CD4-positive, alpha-beta T cell treated with Interleukin-6 at 100 ng/mL for 8 hours (primary cell): ENCODE results near the gene UMODL1.

ENCODE experiments used
- DNase-seq: peaks from one replicate; pipeline ENCODE4 v3.0.0-alpha.2; 2020; ENCODE audit warnings: mixed read lengths, low spot score

Gene UMODL1

DNA sequence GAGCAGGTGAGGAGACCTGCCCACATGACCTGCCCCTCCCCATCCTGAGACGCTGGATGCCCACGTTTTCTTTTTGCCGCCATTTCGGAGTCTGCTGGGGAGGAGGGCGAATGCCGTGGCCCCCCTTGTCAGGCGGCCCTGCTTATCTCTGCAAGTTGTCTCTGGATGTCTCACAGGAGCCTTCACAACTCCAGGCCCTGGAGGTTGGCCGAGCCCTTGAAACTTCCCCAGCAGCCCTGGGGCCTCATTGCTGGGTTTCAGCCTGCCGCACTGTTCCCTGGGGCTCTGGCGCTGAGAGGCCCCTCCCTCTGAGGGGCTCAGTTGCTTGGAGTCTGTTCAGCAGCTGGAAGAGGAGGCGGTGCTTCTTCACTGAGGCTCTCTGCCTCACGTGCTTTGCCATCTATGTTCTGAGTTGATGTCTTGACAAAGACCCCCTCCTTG is 31.2 kb upstream of the UMODL1 start:
- DNase-seq, result no peak

DNA sequence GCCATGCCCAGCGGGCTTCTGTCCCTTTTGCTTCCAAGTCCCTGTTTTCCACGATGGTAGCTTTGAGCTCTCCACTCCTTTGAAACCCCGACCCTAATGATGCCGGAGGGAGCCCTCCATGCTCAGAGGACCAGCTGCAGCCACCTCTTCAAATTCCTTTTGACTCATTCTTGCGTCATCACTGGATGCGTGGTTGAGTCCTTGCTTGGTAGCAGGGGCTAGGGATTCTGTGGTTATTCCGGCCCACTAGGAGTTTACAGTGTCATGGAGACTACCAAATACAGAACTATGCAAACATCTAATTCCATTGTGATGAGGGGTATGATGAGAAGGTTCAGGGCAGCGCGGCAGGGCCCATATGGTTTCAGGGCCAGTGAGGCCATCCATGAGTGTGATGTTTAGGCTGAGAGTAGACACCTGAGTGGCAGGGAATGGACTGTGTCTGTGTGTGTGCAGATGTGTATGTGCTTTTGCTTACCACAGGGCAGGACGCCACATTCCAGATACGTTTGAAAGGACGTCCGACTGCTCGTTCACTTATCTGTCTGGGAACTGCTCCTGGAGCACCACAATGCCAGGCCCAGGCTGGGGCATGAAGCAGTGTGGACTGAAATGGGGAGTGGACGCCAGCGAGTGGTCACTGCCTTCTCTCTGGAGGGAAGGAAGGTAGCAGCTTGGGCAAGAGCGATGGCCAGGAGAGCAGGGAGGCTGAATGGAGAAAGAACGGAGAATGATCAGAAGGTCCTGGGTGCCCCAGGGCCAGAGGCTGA is 30.5 kb upstream of the UMODL1 start:
- DNase-seq, result no peak

DNA sequence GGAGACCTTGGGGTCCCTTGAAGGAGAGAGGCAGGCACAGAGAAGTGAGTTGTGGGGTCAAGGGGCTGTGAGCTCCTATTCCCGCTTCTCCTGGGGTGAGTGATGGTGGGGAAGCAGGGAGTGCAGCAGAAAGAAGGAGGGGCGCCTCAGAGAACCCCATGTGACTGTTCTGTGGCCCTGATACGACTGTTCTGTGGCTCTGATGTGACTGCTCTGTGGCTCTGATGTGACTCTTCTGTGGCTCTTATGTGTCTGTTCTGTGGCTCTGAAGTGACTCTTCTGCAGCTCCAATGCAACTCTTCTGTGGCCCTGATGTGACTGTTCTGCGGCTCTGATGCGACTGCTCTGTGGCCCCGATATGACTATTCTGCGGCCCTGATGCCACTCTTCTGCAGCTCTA is 29.9 kb upstream of the UMODL1 start:
- no peak for DNase-seq

DNA sequence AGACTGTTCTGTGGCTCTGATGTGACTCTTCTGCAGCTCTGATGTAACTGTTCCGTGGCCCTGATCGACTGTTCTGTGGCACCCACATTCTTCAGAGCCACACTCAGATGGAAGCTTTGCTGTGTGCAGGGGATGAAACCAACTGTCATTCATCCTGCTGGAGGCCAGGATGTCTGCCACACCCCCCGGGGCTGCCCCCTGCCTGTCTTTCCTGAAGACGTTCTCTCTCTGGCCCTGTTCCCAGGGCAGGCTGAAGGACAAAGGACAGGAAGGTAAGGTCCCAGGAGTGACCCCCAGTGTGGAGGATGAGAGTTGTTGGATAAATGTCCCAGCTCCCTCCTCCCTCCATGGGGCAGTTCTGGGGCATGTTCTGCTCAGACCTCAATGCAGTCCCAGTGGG is 29.4 kb upstream of the UMODL1 start:
- DNase-seq, result no peak

DNA sequence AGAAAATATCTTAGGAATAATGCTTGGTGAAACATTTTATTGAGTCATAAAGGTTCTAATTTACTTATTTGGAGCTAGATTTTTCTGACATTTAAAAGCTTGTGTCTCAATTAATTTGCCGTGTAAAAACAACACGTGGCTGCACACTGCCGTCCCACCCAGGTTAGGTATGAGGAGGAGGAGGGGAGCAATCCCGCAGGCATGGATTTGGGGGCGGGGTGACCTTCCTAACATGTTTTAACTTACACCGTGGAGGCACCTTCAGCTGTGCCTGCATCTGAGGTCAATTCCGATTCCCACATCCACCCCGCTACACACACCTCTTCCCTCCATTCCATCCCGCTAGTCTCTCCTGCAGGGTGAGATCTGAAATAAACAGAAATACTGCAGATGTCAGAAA is 28.5 kb upstream of the UMODL1 start:
- DNase-seq, result no peak

DNA sequence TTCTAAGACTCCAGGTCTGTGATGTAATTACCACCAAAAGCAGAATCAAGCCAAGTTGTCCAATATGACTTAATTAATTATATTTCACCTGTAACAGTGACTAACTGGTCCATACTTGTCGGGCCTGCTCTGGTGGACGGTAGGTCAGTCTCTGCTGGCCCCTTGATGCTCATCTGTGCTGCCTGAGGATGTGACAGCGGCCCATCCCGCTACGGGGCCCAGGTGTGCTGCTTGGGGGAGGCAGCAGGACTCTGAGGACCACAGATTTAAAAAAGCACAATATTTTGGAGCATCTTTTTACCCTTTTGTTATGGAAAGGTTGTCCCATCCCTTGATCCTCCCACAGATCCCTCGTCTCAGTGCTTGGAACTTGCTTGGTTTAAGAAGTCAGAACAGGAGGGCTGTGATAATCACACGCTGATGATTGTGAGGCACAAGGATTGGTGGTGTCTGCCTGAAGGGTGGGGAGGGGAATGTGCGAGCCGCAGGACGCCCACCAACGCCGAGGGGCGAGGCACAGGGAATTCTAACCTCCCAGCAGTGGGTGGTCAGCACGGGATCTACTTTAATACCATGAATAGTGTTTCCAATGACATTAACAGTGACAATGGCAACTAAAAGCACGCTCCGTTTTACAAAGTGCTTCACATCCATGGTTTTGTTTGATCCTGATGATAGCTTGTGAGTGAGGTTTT is 27.8 kb upstream of the UMODL1 start:
- no peak for DNase-seq

DNA sequence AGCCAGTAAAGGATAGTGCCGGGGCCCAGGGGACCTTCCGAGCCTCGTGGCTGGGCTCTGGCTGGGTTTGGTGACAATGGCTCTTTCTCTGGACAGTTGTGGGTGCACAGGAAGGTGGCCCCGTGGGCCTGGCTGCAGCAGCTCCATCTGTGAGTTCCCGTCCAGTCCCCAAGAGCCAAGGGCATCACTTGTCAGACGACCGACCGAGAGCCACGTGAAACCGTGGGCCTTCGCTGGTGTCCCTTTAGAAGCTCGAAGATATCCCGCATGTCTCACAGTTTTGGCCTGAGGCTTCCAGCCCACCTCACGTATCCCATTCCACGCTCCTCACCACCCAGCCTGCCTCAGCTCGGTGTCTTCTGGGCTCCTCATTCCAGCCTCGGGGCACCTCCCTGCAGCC is 27.2 kb upstream of the UMODL1 start:
- no peak for DNase-seq

DNA sequence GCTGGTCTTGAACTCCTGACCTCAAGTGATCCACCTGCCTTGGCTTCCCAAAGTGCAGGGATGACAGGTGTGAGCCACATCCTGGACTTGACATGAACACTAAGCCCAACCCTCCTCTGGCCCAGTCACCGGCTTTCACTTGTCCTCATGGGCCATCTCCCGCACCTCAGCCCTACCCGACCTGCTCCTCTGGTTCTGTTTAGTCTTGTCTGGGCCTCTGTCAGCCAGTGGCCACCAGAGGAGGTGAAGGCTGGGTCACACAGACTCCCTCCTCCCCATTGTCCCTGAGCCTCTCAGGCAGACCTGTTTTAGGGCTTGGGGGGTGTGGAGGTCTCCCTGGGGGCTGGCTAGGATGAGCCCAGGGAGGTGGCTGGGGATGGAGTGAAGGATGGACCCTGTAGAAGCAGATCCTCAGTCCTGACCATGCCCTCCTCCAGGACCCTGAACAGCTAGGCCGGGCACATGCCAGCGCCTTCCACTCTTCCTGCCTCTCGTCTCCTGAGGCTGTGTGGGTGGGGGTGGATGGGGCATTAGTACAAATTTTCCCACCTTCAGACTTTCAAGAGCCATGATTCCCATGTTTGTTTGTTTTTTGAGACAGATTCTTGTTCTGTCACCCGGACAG is 26.1 kb upstream of the UMODL1 start:
- DNase-seq, result no peak

DNA sequence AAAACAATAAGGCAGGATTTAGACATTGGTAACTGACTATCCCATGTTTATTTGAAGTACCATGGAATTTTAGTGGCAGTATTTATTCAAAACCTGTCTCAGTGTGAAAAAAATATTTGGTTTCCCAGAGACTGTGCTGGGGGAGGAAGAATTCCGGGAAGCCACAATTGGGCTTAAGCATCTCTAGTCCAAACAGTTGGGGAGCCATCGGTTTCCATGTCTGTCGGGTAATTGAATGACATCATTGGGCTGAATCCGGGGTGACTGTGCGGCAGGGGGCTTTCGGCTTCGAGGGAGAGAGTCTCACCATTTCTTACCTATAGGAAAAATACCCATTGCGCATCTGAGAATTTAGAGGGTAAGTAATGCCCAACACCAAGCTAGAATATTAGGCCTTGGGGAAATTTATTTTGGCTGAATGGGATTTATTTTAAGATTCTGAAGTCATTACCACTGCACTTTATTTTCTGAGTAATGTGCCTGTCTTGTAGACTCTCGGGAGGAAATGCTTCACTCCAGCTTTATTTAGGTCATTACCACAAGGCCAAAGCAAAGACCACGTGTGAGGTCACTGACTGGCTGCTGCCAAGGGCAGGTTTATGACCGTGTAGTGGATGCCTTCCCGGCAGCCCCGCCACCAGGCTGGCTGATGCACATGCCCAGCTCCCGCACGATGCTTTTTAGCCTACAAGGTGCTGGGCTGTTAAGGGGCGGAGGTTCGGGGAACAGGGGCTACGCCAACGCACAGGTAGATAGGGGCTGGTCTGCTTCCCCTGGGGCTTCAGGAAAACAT is 23.1 kb upstream of the UMODL1 start:
- no peak for DNase-seq

DNA sequence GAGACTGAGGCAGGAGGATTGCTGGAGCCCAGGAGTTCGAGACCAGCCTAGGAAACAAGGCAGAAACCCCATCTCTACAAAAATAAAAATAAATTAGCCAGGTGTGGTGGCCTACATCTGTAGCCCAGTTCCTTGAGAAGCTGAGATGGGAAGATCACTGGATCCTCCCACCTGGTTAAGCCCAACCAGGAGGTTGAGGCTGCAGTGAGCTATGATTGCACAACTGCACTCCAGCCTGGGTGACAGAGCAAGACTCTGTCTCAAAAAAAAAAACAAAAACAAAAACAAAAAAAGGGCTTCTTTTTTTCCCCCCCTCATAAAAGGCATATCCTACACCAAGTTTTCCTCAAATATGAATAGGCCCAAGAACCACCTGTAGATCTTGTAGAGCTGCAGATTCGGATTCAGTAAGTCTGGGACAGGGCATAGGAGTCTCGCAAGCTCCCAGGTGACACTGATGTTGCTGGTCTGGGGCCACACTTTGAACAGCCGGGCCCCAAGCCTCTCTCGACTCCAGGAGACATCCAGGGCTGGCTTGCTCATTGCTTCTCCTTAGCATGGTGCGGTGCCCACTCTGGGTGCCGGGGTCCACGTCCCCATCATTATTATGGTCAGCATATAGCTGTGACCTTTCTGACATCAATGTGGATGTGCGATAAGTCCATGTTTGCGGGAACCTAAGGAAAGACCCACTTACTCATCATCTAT is 22.1 kb upstream of the UMODL1 start:
- no peak for DNase-seq

DNA sequence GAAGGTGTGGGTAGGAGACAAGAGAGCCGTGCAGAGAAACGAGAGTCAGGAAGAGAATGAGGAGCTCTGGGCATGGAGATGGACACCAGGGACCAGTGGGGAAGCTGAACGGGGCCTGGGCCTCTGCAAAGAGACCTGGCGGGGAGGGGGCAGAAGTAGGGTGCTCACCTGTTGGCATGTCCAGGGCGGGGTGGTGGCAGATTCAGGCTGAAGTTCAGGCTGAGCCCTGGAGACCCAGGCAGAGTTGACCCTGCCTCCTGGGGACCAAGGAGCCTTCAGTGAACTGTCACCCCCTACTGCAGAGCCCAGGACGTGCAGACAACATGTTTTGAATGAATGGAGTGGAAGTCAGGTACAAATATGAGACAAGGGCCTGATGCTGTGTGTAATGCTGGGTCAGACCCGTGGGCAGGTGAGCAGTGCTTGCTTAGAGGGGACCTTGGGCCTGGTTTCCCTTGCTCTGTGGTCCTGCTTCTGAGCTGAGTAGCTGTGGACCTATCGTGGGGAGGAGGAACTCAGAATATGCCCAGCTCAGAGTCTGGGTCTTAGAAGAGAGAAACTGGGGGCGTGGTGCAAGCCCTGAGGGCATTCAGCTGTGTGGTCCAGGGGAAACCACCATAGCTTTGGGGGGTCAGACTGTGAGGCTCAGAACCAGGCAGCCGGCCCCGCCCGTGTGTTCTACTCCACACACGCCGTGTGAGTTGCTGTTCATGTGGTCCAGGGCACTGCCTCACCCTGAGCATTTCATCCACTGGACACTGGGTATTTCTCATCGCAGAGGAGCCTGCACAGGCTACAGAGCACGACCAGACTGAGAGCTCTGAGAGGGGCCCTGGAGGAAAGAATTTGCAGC is 21.3 kb upstream of the UMODL1 start:
- no peak for DNase-seq

DNA sequence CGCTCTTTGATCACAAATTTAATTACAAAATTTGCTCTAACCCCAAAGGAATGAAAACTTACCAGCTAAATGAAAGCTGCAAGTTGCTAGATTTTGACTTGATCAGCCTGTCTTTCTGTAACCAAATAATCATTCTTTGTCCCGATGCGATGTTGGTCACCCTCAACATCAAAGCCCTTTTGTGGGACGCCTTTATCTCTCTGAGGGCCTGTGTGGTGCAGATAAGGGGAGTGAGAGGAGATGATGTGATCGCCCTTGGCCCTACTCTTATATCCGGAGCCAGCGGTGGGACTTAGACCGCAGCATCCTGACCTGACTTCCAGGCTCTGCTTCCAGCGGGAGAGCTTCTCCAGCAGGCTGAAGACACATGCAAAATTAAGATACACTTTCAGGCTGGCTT is 19.3 kb upstream of the UMODL1 start:
- DNase-seq, result no peak

DNA sequence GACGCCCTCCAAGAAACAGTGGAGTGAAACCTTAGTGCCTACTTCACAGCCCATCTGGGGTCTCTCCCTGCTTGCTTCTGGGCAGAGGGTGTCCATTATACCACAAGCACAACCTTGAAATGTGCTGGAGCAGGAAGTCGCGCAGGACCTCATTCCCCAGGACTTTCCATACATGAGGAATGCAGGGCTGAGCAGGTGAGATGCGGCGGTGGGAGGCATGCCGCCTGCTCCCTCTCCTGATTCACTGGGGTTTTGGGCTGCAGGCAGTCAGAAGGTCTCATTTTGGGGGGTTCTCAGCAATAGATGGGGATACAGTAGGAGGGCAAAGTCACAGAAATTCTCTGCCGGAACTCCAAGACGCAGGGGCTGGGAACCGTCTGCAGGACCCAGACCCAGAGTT is 15.7 kb upstream of the UMODL1 start:
- no peak for DNase-seq

DNA sequence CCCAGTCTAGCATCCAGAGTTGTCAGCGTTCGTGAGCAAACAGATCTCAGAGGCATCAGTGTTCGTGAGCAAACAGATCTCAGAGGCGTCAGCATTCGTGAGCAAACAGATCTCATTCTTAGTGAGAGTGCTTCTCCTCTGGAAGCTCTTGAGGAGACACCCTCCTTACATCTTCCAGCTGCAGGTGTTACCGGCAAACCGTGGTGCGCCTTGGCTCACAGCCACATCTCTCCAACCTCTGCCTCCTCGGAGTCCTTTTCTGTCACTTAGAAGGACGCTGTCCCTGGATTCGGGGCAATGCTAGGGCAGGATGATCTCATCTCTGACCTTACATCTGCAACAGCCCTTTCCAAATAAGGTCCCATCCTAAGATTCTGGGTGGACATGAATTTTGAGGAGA is 14.6 kb upstream of the UMODL1 start:
- no peak for DNase-seq

DNA sequence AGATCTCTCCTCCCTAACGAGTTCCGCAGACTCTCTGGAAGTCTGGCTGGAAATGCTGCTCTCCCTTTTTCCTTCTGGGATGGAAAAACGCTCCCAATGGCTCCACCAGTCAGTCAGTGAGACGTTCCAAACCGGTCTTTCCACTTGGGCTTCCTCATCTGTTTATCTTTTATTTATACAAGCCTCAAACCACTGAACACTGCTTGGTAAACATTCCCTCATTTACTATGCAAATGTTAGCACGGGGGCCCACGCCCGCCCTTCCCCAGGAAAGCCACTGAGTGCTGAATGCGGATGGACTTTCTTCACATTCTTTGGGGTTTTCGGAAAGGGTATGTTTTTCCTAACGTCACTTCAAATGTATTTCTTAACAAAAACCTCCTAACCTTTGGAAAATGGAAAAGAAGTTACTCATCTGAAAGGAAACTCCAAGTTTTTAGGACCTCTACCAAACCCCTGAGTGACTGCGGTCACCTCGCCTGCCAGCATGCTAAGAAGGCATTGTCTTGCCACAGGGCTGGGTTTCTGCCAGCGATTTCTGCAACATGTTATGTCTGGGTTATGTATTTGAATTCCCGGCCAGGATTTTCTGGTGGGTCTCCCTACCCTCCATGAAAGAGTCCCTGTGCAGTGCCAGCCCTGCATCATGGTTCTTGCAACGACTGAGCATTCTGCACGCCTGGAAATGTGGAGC is 14.0 kb upstream of the UMODL1 start:
- no peak for DNase-seq

DNA sequence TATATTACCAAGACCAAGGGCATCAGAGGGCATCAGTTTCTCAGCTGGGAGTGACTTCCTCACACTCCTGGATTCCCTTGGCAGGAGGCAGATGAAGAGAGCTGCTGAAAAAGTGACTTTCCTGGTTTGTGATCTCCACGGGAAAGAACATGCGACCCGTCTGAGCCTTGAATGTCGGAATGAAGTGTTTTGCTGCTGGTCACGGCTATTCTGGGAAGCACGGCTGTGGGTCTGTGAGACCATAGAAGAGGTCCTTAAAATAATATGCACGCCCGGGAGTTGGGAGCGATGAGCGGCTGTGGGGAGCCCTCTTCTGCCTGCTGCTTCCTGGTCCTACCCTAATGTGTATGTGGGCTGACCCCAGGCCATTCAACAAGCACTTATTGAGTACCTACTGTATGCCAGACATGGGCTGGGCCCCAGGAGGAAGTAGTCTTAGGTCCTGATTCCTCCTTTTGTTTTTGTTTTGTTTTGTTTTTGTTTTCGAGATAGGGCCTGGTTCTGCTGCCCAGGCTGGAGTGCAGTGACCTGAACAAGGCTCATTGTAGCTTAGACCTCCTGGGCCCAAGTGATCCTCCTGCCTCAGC is 13.2 kb upstream of the UMODL1 start:
- DNase-seq, result no peak

DNA sequence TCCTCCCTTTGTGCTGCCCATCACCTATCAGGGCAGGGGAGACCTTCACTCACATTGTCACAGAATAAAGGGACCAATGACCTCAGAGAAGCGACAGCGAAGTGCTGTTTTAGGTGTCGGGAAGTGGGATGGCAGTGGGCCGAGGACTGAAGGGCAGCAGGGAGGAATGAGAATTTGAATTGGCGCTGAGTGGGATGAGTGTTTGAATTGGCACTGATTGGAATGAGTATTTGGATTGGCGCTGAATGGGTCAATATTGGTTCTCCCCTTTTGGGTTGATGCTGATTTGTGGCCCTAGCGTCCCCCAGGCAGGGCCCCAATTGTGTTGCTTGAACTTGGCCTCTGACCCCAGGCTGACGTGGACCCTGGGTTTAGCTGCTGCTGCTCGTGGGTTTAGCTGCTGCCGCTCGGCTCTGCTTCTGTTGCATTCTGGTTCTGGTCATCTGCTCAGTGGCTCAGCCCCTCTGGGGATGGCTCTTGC is 12.4 kb upstream of the UMODL1 start:
- DNase-seq, result no peak

DNA sequence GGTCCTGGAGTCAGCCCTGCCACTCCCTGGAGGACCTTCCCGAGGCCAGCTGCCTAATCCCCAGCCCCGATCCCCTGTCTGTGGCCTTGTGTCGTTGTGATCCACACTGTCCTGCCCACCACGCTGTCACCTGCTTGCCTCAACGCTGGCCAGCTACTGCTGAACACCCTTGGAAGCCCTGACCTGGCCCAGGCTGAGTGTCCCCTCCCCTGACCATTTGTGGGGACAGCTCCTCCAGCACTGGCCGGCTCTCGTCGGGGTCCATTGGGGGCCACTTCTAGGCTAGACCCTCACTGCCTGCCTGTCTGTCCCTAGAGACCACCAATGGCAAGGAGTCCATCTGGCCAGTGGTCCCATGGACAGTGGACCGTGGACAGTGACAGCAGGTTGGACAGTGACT is 12.0 kb upstream of the UMODL1 start:
- no peak for DNase-seq

DNA sequence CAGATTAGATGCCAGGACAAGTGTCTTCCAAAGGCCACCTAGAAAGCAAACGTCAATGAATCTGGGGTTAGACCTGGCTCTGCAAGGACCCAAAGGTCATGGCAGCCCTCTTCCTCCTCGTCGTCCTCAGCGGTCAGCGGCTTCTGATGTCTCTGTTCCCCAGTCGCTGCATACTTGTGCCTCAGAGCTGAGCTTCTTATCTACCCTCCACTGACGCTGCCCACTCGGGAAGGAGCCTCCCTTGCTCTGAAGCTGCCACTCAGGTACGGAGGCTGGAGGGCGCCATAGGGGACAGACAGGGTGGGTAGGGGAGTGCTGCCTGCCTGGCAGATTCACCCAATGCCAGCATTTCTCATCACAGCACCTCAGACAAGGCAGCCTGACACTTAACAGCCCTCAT is 11.4 kb upstream of the UMODL1 start:
- no peak for DNase-seq

DNA sequence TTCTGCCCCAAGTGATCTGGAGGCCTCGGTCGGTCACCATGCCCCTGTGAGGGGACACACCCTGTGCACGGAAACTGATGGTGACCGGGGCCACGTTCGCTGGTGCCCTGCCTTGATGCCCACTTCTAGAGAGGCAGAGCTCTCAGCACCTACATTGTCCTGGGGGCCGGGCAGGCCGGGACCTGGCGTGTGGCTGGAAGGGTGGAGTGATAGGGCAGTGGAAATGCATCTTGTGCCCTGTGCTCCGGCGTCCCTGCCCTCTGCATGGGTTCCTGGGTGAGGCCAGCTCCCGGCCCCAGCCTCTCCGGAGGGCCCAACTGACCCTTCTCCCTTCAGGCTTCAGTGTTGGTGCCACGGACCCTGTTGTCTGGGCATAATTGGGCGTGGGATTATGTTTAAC is 11.0 kb upstream of the UMODL1 start:
- no peak for DNase-seq
